Heart right ventricle (tissue), 16 donors: ENCODE measurements around the gene KCNAB3. TPM values are rescaled to one million over a fixed set of nuclear protein-coding genes. Genes with fewer than 3 reads are reported as not detected.

Experiments used
- ATAC-seq, 8 donors: fragments of 200-7000 bp; cut with Tn5 transposase; one replicate each; pipeline ENCODE4 v1.9.1; 2020; ENCODE audit warnings: mild to moderate bottlenecking in 8 of 8, moderate library complexity in 8 of 8, moderate number of reproducible peaks in 1 of 8
- DNase-seq, 2 donors: peaks; one replicate each; pipeline ENCODE4 v3.0.0-alpha.2; 2020
- H3K27ac ChIP-seq, 10 donors: fragments of 200-600 bp; sonication (generic) in 2 of 10; one replicate each; pipeline versions ENCODE4 v1.5.0 to v1.8.0; 2020 to 2022; ENCODE audit warnings: mild to moderate bottlenecking in 3 of 10
- H3K27me3 ChIP-seq, 7 donors: fragments of 200-600 bp; one replicate each; pipeline ENCODE4 v1.8.0; 2021 to 2022; ENCODE audit warnings: mild to moderate bottlenecking in 2 of 7
- H3K36me3 ChIP-seq, 9 donors: fragments of 200-600 bp; sonication (generic) in 1 of 9; one replicate each; pipeline versions ENCODE4 v1.5.0 to v1.8.0; 2020 to 2022; ENCODE audit warnings: mild to moderate bottlenecking in 2 of 9
- H3K4me1 ChIP-seq, 9 donors: fragments of 200-600 bp; sonication (generic) in 1 of 9; one replicate each; pipeline versions ENCODE4 v1.5.0 to v1.8.0; 2020 to 2022; ENCODE audit warnings: mild to moderate bottlenecking in 4 of 9
- H3K4me3 ChIP-seq, 10 donors: fragments of 200-600 bp; sonication (generic) in 2 of 10; one replicate each; pipeline versions ENCODE4 v1.5.0 to v1.8.0; 2020 to 2022; ENCODE audit warnings: mild to moderate bottlenecking in 7 of 10, moderate library complexity in 2 of 10
- H3K9me3 ChIP-seq, 11 donors: fragments of 200-600 bp in 10 of 11; sonication (generic) in 2 of 11; one replicate each; pipeline versions ENCODE4 v1.5.0 to v1.8.0; 2013 to 2022; ENCODE audit warnings: mild to moderate bottlenecking in 2 of 11, control low read depth in 1 of 11, moderate library complexity in 1 of 11
- CTCF ChIP-seq, 9 donors: fragments of 200-600 bp; sonication (generic) in 2 of 9; IDR thresholded peaks; one replicate each; pipeline versions ENCODE4 v1.5.0 to v1.8.0; 2021 to 2022; ENCODE audit warnings: antibody characterized with exemption in 9 of 9, mild to moderate bottlenecking in 5 of 9, moderate library complexity in 1 of 9
- WGBS, 2 donors: extraction: QIAGEN DNeasy Blood & Tissue Kit; methylation state at CpG; one replicate each; pipeline ENCODE4 v1.1.7; 2013; ENCODE audit warnings: inconsistent platforms in 1 of 2; 5-methylcytosine and 5-hydroxymethylcytosine counted together
- intact Hi-C, 10 donors: fragments of 100-400 bp; cut with DNase I; formaldehyde crosslinking; loops; one replicate each; pipeline versions ENCODE4 v1.11.1 to v1.14.2; 2022
- polyA plus RNA-seq, 2 donors: library from polyadenylated mRNA; stranded (reverse); fragments of 200-250 nt; gene quantifications; one replicate each; pipeline ENCODE4 v1.2.3, GENCODE V29; 2013
- total RNA-seq, 10 donors: library from RNA; stranded (reverse); fragmentation: NEBNext Ultra II Directional in 3 of 10; extraction: Animal tissue kit (Norgen Biotek cat#: 25700) in 3 of 10; gene quantifications; one replicate each; pipeline versions ENCODE4 v1.2.1 to v1.2.4, GENCODE V29; 2021 to 2023
- donor health status: Arrhythmogenic right ventricular cardiomyopathy.
- donor health status: ischemic (EF 13 %, LVEDD 7.1; RV severe dilation, severe dysfunction).
- donor health status: healthy with polysubstance abuse.
- donor health status: DM: no; HTN: yes; CAD: no.
- donor health status: DM: no; HTN: no; CAD: no.
- donor health status: ischemic (EF 25% LVEDD 6.9; RV normal size, moderate dysfunction).
- donor health status: ischemic (EF 25% LVEDD 5.7; RV mildly dilated, moderate dysfunction).
- donor health status: healthy.
- donor health status: DM: yes; HTN: yes; CAD: no.
- donor health status: Ischemic cardiomyopathy.
- donor health status: ischemic (EF 35%, LVEDD 5.7; RV mildly dilated, moderate dysfunction).
- donor health status: nonischemic (EF 11% LVEDD 7.7; RV severe dilation, severe dysfunction).
- donor health status: DM: yes; HTN: yes; CAD: no.
- donor health status: PGD.
- donor health status: ischemic (EF 29% LVEDD 5.4; RV normal size, mild dysfunction).
- donor health status: nonischemic (EF 23%, LVEDD 6.1; RV moderate dilation, normal function).

KCNAB3 gene
- total and polyA plus RNA-seq, 12 donors = 0.11 to 1.5 (median 0.39) TPM

GRCh38 chr17:7972131-7972785 lies 42.6 kb upstream of the KCNAB3 start:
- WGBS, 2 donors = 94 to 95% methylated on average over 8 of the region's 8 CpGs
- Histone ChIP-seq H3K9me3 (peaks cover 0 to 21% (median 8%) of the 10 kb centered on the region in 11 donors), H3K4me3 (no peak overlapping the region), H3K4me1 (peaks cover 0 to 5% (median 0%) of the 10 kb centered on the region in 9 donors), H3K27me3 (peaks cover 0 to 7% (median 0%) of the 10 kb centered on the region in 7 donors), H3K27ac (no peak overlapping the region), H3K36me3 (no peaks in the 10 kb centered on the region)
- DNase-seq (peak in 1 of 2 donors; percentile 16), ATAC-seq (no peak)
- peak in 1 of 9 donors; percentile 15 for TF ChIP-seq CTCF (IDR thresholded peaks at IDR 0.05)
- intact Hi-C loops = no loop called here

- WGBS, 2 donors = 78 to 79% methylated on average over 4 of the region's 4 CpGs
- ATAC-seq = no peak
Observed at GRCh38 chr17:7971651-7972050, 42.0 kb upstream of the KCNAB3 start.

GRCh38 chr17:7969433-7969832 lies 39.8 kb upstream of the KCNAB3 start:
- Histone ChIP-seq H3K36me3 (no peaks in the 10 kb centered on the region), H3K4me1 (peaks cover 0 to 5% (median 0%) of the 10 kb centered on the region in 9 donors)
- ATAC-seq = no peak

More at GRCh38 chr17:7971651-7972050, 42.0 kb upstream of the KCNAB3 start:
- Histone ChIP-seq H3K4me3 (no peak overlapping the region), H3K27me3 (peaks cover 0 to 7% (median 0%) of the 10 kb centered on the region in 7 donors), H3K4me1 (peaks cover 0 to 5% (median 0%) of the 10 kb centered on the region in 9 donors), H3K9me3 (peaks cover 0 to 21% (median 8%) of the 10 kb centered on the region in 11 donors), H3K27ac (no peak overlapping the region), H3K36me3 (no peaks in the 10 kb centered on the region)
- DNase-seq = no peak
- intact Hi-C loops = no loop called here
- no peak for TF ChIP-seq CTCF (IDR thresholded peaks at IDR 0.05)

GRCh38 chr17:7967751-7968150 lies 38.1 kb upstream of the KCNAB3 start:
- intact Hi-C loops = no loop called here
- Histone ChIP-seq H3K27ac (no peak overlapping the region), H3K27me3 (peaks cover 0 to 7% (median 0%) of the 10 kb centered on the region in 7 donors), H3K36me3 (no peaks in the 10 kb centered on the region), H3K9me3 (no peaks in the 10 kb centered on the region), H3K4me1 (peaks cover 0 to 5% (median 0%) of the 10 kb centered on the region in 9 donors), H3K4me3 (no peak overlapping the region)
- ATAC-seq (no peak), DNase-seq (no peak)
- no peak for TF ChIP-seq CTCF (IDR thresholded peaks at IDR 0.05)
- WGBS, 2 donors = 59 to 62% methylated on average over 2 of the region's 2 CpGs

More at GRCh38 chr17:7969433-7969832, 39.8 kb upstream of the KCNAB3 start:
- DNase-seq = no peak
- no peak for TF ChIP-seq CTCF (IDR thresholded peaks at IDR 0.05)
- intact Hi-C loops = no loop called here
- Histone ChIP-seq H3K27me3 (peaks cover 0 to 7% (median 0%) of the 10 kb centered on the region in 7 donors), H3K9me3 (peaks cover 0 to 8% (median 4%) of the 10 kb centered on the region in 11 donors), H3K4me3 (no peak overlapping the region), H3K27ac (no peak overlapping the region)
- 88 to 93% methylated on average over 6 of the region's 6 CpGs for WGBS, 2 donors
